Measurements from ENCODE around the gene KRT40. TPM values are rescaled to one million over a fixed set of nuclear protein-coding genes. Genes with fewer than 3 reads are reported as not detected.

The KRT40 gene
- total and polyA plus RNA-seq, 2 experiments from 2014 or later = not detected

DNA sequence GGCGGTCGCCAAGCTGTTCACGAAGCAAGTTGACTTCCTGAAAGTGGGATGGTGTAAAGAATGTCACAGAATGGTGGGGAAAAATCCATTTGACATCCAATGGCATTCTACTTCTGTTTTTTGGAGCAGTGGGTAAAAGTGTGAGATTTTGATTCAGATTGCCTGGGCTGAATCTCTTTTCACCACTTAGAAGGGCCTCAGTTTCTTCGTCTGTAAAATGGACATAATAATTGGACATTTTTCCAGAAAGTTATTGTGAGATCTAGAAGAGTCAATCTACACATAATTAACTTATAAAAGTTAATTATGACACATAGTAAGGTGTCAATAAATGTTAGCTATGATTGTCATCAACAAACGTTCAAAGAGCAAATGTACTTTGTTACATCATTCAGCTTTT is 3.0 kb downstream of the KRT40 start:
- H3K4me2 ChIP-seq (ENCODE audit: unreplicated experiment) = no peak overlapping the region
- no peaks in the 10 kb centered on the region for H3F3A ChIP-seq (ENCODE audit: insufficient read depth)
- no peaks in the 10 kb centered on the region for H3K36me3 ChIP-seq (ENCODE audit: low read depth)
- no peak for DNase-seq
- H3K9me2 ChIP-seq (ENCODE audit: insufficient read depth) = no peaks in the 10 kb centered on the region
- H3K27me3 ChIP-seq (replicated peaks; ENCODE audit: insufficient read depth) = no peaks in the 10 kb centered on the region
- H3K9ac ChIP-seq = no peak overlapping the region
- 51 to 53% methylated on average over 5 of the region's 5 CpGs for WGBS, 2 experiments (ENCODE audit: low coverage in 1 of 2, low lambda C conversion rate in 2 of 2, missing lambda C conversion rate in 2 of 2)
- H2AFZ ChIP-seq = no peak overlapping the region
- no peak for TF ChIP-seq EZH2phosphoT487 (IDR thresholded peaks at IDR 0.05; ENCODE audit: insufficient read depth, low read depth)
- no peak for TF ChIP-seq EZH2 (IDR thresholded peaks at IDR 0.05; ENCODE audit: insufficient read depth, poor library complexity, severe bottlenecking)
- H3K9me3 ChIP-seq (ENCODE audit: low read depth) = no peaks in the 10 kb centered on the region
- H3K4me1 ChIP-seq (ENCODE audit: insufficient read depth) = no peaks in the 10 kb centered on the region
- no peak overlapping the region for H3K27ac ChIP-seq
- no peaks in the 10 kb centered on the region for H3K79me2 ChIP-seq (ENCODE audit: insufficient read depth)
- in situ Hi-C loops (cut with MboI) = no loop called here
- H4K20me1 ChIP-seq (ENCODE audit: insufficient read depth) = no peaks in the 10 kb centered on the region
- no peak overlapping the region for H3K4me3 ChIP-seq

- Histone ChIP-seq H3K9ac (no peak overlapping the region), H3K4me2 (ENCODE audit: unreplicated experiment) (no peak overlapping the region), H3K27ac (no peak overlapping the region), H4K20me1 (ENCODE audit: insufficient read depth) (no peaks in the 10 kb centered on the region), H3K36me3 (ENCODE audit: low read depth) (no peaks in the 10 kb centered on the region), H3K27me3 (replicated peaks; ENCODE audit: insufficient read depth) (no peaks in the 10 kb centered on the region), H3F3A (ENCODE audit: insufficient read depth) (no peaks in the 10 kb centered on the region), H2AFZ (no peak overlapping the region), H3K4me1 (ENCODE audit: insufficient read depth) (no peaks in the 10 kb centered on the region), H3K4me3 (no peak overlapping the region), H3K79me2 (ENCODE audit: insufficient read depth) (no peaks in the 10 kb centered on the region), H3K9me2 (ENCODE audit: insufficient read depth) (no peaks in the 10 kb centered on the region), H3K9me3 (ENCODE audit: low read depth) (no peaks in the 10 kb centered on the region)
- 76 to 96% methylated on average over 8 of the region's 8 CpGs for WGBS, 2 experiments (ENCODE audit: low coverage in 1 of 2, low lambda C conversion rate in 2 of 2, missing lambda C conversion rate in 2 of 2)
- no peak for TF ChIP-seq EZH2 (IDR thresholded peaks at IDR 0.05; ENCODE audit: insufficient read depth, poor library complexity, severe bottlenecking)
- TF ChIP-seq EZH2phosphoT487 (IDR thresholded peaks at IDR 0.05; ENCODE audit: insufficient read depth, low read depth) = no peak
- in situ Hi-C loops (cut with MboI) = no loop called here
- DNase-seq = no peak
Observed at GRCh38 chr17:40980596-40980995, 3.5 kb downstream of the KRT40 start.

GRCh38 chr17:40980117-40980516 is 4.0 kb downstream of the KRT40 start:
- WGBS, 2 experiments (ENCODE audit: low coverage in 1 of 2, low lambda C conversion rate in 2 of 2, missing lambda C conversion rate in 2 of 2) = 96% methylated on average over 3 of the region's 3 CpGs
- Histone ChIP-seq H3K4me3 (no peak overlapping the region), H3K27me3 (replicated peaks; ENCODE audit: insufficient read depth) (no peaks in the 10 kb centered on the region), H2AFZ (no peak overlapping the region), H3K9me3 (ENCODE audit: low read depth) (no peaks in the 10 kb centered on the region), H3K9ac (no peak overlapping the region), H3K27ac (no peak overlapping the region), H4K20me1 (ENCODE audit: insufficient read depth) (no peaks in the 10 kb centered on the region), H3K4me2 (ENCODE audit: unreplicated experiment) (no peak overlapping the region), H3F3A (ENCODE audit: insufficient read depth) (no peaks in the 10 kb centered on the region), H3K9me2 (ENCODE audit: insufficient read depth) (no peaks in the 10 kb centered on the region), H3K79me2 (ENCODE audit: insufficient read depth) (no peaks in the 10 kb centered on the region), H3K36me3 (ENCODE audit: low read depth) (no peaks in the 10 kb centered on the region), H3K4me1 (ENCODE audit: insufficient read depth) (no peaks in the 10 kb centered on the region)
- in situ Hi-C loops (cut with MboI) = no loop called here
- no peak for DNase-seq
- TF ChIP-seq EZH2 (IDR thresholded peaks at IDR 0.05; ENCODE audit: insufficient read depth, poor library complexity, severe bottlenecking) (no peak), EZH2phosphoT487 (IDR thresholded peaks at IDR 0.05; ENCODE audit: insufficient read depth, low read depth) (no peak)

DNA sequence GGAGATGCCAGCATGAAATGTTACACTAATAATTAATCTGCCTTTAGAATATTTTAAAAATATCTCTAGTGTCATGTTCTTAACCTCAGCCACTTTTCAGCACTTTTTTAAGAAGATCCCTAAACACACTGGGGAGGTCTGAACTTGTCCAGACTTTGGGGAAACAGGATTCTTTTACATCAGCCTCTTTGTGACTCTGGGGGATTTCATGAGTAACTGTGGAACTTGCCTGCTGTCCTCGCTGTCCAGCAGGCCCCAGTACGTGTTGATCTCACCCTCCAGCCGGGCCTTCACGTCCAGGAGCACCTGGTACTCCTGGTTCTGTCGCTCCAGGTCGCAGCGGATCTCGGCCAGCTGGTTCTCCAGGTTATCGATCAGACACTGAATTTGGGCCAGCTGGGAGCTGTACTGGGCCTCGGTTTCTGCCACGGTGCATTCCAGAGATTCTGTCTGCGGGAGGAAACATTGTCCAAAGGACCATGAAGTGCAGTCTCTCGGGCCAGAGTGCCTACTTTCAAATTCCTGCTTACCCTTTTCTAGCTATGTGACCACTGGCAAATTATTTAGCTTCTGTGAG is 5.5 kb downstream of the KRT40 start:
- TF ChIP-seq EZH2phosphoT487 (IDR thresholded peaks at IDR 0.05; ENCODE audit: insufficient read depth, low read depth) (no peak), EZH2 (IDR thresholded peaks at IDR 0.05; ENCODE audit: insufficient read depth, poor library complexity, severe bottlenecking) (no peak)
- H3K9ac ChIP-seq = no peak overlapping the region
- no peak overlapping the region for H3K4me3 ChIP-seq
- H3K27ac ChIP-seq = no peak overlapping the region
- no peak overlapping the region for H3K4me2 ChIP-seq (ENCODE audit: unreplicated experiment)
- no peaks in the 10 kb centered on the region for H4K20me1 ChIP-seq (ENCODE audit: insufficient read depth)
- DNase-seq = no peak
- 79% methylated on average over 13 of the region's 13 CpGs for WGBS, 2 experiments (ENCODE audit: low coverage in 1 of 2, low lambda C conversion rate in 2 of 2, missing lambda C conversion rate in 2 of 2)
- no peaks in the 10 kb centered on the region for H3K79me2 ChIP-seq (ENCODE audit: insufficient read depth)
- no peaks in the 10 kb centered on the region for H3K9me2 ChIP-seq (ENCODE audit: insufficient read depth)
- H3K27me3 ChIP-seq (replicated peaks; ENCODE audit: insufficient read depth) = no peaks in the 10 kb centered on the region
- no peaks in the 10 kb centered on the region for H3K4me1 ChIP-seq (ENCODE audit: insufficient read depth)
- H3K36me3 ChIP-seq (ENCODE audit: low read depth) = no peaks in the 10 kb centered on the region
- in situ Hi-C loops (cut with MboI) = no loop called here
- H3K9me3 ChIP-seq (ENCODE audit: low read depth) = no peaks in the 10 kb centered on the region
- H3F3A ChIP-seq (ENCODE audit: insufficient read depth) = no peaks in the 10 kb centered on the region
- H2AFZ ChIP-seq = no peak overlapping the region

DNA sequence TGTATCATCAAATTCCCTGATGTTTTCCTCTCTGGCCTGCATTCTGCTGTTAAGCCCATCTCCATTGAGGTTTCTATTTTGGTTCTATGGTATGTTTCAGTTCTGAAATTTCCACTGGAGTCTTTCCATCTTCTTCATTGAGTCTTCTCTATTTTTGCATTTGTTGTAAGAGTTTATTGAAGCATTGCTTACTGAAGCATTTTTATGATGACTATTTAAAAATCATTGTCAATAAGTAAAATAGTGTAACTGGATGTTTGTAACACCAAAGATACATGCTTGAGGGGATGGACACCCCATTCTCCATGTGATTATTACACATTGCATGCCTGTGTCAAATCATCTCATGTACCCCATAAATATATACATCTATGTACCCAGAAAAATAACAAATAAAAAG is 8.6 kb downstream of the KRT40 start:
- no peak overlapping the region for H3K4me3 ChIP-seq
- H3F3A ChIP-seq (ENCODE audit: insufficient read depth) = no peaks in the 10 kb centered on the region
- H3K27ac ChIP-seq = no peak overlapping the region
- H4K20me1 ChIP-seq (ENCODE audit: insufficient read depth) = no peaks in the 10 kb centered on the region
- H3K79me2 ChIP-seq (ENCODE audit: insufficient read depth) = no peaks in the 10 kb centered on the region
- no peak overlapping the region for H3K4me2 ChIP-seq (ENCODE audit: unreplicated experiment)
- no peaks in the 10 kb centered on the region for H3K9me2 ChIP-seq (ENCODE audit: insufficient read depth)
- no peak for DNase-seq
- H3K36me3 ChIP-seq (ENCODE audit: low read depth) = no peaks in the 10 kb centered on the region
- H3K27me3 ChIP-seq (replicated peaks; ENCODE audit: insufficient read depth) = no peaks in the 10 kb centered on the region
- H3K9ac ChIP-seq = no peak overlapping the region
- no peak for TF ChIP-seq EZH2phosphoT487 (IDR thresholded peaks at IDR 0.05; ENCODE audit: insufficient read depth, low read depth)
- TF ChIP-seq EZH2 (IDR thresholded peaks at IDR 0.05; ENCODE audit: insufficient read depth, poor library complexity, severe bottlenecking) = no peak
- no peaks in the 10 kb centered on the region for H3K4me1 ChIP-seq (ENCODE audit: insufficient read depth)
- H3K9me3 ChIP-seq (ENCODE audit: low read depth) = no peaks in the 10 kb centered on the region
- in situ Hi-C loops (cut with MboI) = no loop called here
- no peak overlapping the region for H2AFZ ChIP-seq
